ENCODE data around the gene CD274.

Gene CD274

GRCh38 chr9:5437254-5438216, 12.8 kb upstream of the CD274 start, which contains the start of gene PLGRKT:
PLGRKT (minus strand) TSS chr9:5437925; CDS start chr9:5431977, 5,948 bp downstream.
- DNase-seq (ENCODE audit: low spot score) = peak; percentile 89
- TF ChIP-seq CTCF (IDR thresholded peaks at IDR 0.05; ENCODE audit: extremely low read depth, insufficient read depth, missing control alignments) = no peak
- in situ Hi-C loops (cut with MboI; ENCODE audit: low pct_unique_long_range_greater_than_20kb, low sequenced_read_pairs, unreplicated experiment) = loop anchor here (25.0 kb wide), 1 partner anchor 450 kb away; the partner anchor contains the start of gene JAK2

- no peak for DNase-seq (ENCODE audit: low spot score)
- in situ Hi-C loops (cut with MboI; ENCODE audit: low pct_unique_long_range_greater_than_20kb, low sequenced_read_pairs, unreplicated experiment) = loop anchor here (25.0 kb wide), 1 partner anchor 451 kb away; the partner anchor contains the start of gene JAK2
- no peak for TF ChIP-seq CTCF (IDR thresholded peaks at IDR 0.05; ENCODE audit: extremely low read depth, insufficient read depth, missing control alignments)
These were observed 11.8 kb upstream of the CD274 start for GRCh38 chr9:5438301-5439162.

GRCh38 chr9:5440426-5440825, 9.9 kb upstream of the CD274 start:
- DNase-seq (ENCODE audit: low spot score) = no peak
- in situ Hi-C loops (cut with MboI; ENCODE audit: low pct_unique_long_range_greater_than_20kb, low sequenced_read_pairs, unreplicated experiment) = loop anchor here (10.0 to 25.0 kb wide), 4 partner anchors 154 to 686 kb away; partner anchors contain the start of gene JAK2
- TF ChIP-seq CTCF (IDR thresholded peaks at IDR 0.05; ENCODE audit: extremely low read depth, insufficient read depth, missing control alignments) = no peak

- in situ Hi-C loops (cut with MboI; ENCODE audit: low pct_unique_long_range_greater_than_20kb, low sequenced_read_pairs, unreplicated experiment) = loop anchor here (10.0 to 25.0 kb wide), 4 partner anchors 154 to 686 kb away; partner anchors contain the start of gene JAK2
- no peak for TF ChIP-seq CTCF (IDR thresholded peaks at IDR 0.05; ENCODE audit: extremely low read depth, insufficient read depth, missing control alignments)
- DNase-seq (ENCODE audit: low spot score) = no peak
These were observed 9.3 kb upstream of the CD274 start for GRCh38 chr9:5441043-5441442.

GRCh38 chr9:5442400-5443011, 7.8 kb upstream of the CD274 start:
- TF ChIP-seq CTCF (IDR thresholded peaks at IDR 0.05; ENCODE audit: extremely low read depth, insufficient read depth, missing control alignments) = peak; percentile 78
- in situ Hi-C loops (cut with MboI; ENCODE audit: low pct_unique_long_range_greater_than_20kb, low sequenced_read_pairs, unreplicated experiment) = loop anchor here (10.0 to 25.0 kb wide), 4 partner anchors 152 to 688 kb away; partner anchors contain the start of gene JAK2
- no peak for DNase-seq (ENCODE audit: low spot score)
